GM12874 (cell line): ENCODE results near the gene CCDC178.
A peak's percentile ranks its signal among the peaks of the same experiment; 100 is the strongest.

Experiments used
- TF ChIP-seq, protein P1 (sequence below): IDR thresholded peaks from 2 replicates; pipeline ENCODE4 v1.5.1; 2011; ENCODE audit warnings: low read depth, mild to moderate bottlenecking, control low read depth, low read length, moderate library complexity; ENCODE audit not compliant: insufficient read depth

CCDC178 gene

DNA sequence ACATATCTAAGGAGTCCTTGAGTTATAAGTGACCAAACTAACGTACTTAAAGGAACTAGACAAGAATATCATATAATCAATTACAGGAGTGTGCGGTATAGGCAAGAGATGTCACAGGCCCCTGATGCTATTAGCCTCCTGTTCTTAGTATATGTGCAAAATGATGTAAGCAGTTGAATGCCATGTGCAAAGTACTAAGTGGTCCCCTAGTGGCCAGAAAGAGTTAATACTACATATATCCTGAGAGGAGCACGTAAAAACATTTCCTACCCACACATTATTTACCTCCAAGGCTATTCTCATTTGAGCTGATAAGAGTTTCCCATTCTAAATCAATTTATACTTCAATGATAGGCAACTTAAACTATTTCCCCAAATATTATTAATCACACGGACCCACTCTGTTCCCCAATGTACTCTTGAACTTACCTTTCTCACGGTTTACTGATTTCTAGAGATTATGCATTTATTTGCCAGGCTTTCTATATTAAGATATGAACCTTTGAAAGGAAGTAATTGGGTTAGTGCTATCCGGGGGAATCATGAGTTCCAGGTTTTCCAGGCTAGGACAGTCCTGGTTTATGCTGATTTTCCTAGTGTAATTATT is 509.7 kb downstream of the CCDC178 start:
- TF ChIP-seq, protein P1, sequence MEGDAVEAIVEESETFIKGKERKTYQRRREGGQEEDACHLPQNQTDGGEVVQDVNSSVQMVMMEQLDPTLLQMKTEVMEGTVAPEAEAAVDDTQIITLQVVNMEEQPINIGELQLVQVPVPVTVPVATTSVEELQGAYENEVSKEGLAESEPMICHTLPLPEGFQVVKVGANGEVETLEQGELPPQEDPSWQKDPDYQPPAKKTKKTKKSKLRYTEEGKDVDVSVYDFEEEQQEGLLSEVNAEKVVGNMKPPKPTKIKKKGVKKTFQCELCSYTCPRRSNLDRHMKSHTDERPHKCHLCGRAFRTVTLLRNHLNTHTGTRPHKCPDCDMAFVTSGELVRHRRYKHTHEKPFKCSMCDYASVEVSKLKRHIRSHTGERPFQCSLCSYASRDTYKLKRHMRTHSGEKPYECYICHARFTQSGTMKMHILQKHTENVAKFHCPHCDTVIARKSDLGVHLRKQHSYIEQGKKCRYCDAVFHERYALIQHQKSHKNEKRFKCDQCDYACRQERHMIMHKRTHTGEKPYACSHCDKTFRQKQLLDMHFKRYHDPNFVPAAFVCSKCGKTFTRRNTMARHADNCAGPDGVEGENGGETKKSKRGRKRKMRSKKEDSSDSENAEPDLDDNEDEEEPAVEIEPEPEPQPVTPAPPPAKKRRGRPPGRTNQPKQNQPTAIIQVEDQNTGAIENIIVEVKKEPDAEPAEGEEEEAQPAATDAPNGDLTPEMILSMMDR, result peak; percentile 55; the same call in 1 of the 2 replicates

DNA sequence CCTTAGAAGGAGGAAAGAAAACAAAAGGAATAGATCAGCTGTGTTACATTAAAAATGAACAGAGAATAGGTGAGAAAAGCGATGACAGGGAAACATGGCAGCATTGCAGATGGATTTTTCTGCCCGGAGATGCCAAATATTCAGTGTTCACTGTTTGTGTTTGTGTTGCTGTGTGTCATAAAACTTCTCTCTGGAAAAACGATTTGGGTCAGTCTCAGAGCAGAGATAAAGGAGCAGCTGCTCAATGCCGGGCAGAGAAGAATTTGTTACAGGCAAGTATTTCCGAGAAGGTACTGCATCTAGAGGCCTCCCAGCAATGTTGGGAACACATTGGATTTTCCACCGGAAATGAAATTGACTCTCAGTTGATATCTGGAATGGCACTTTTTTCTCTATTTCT is 511.3 kb downstream of the CCDC178 start:
- TF ChIP-seq, protein P1, result no peak

DNA sequence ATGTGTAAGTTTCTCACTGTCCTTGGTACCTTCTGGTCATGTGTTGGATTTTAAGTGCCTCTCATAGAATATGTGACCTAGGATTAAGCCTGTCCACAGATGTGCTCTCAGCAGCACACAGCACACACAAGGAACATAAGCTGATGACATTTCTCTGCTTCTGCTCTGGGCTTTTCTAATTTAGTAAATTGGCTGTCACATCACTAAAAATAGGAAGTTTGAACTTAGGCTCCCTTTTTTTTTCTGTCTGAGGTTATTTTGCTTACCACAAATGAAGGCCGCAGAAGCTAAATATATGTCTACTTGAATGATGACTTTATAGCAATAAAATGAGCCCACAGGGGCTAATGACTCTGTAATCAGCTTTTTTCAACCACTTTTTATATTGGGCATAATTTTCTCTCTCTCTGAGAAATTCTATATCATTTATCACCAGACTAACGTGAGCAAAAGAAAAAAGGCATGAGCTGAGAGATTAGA is 517.5 kb downstream of the CCDC178 start:
- TF ChIP-seq, protein P1, result no peak

DNA sequence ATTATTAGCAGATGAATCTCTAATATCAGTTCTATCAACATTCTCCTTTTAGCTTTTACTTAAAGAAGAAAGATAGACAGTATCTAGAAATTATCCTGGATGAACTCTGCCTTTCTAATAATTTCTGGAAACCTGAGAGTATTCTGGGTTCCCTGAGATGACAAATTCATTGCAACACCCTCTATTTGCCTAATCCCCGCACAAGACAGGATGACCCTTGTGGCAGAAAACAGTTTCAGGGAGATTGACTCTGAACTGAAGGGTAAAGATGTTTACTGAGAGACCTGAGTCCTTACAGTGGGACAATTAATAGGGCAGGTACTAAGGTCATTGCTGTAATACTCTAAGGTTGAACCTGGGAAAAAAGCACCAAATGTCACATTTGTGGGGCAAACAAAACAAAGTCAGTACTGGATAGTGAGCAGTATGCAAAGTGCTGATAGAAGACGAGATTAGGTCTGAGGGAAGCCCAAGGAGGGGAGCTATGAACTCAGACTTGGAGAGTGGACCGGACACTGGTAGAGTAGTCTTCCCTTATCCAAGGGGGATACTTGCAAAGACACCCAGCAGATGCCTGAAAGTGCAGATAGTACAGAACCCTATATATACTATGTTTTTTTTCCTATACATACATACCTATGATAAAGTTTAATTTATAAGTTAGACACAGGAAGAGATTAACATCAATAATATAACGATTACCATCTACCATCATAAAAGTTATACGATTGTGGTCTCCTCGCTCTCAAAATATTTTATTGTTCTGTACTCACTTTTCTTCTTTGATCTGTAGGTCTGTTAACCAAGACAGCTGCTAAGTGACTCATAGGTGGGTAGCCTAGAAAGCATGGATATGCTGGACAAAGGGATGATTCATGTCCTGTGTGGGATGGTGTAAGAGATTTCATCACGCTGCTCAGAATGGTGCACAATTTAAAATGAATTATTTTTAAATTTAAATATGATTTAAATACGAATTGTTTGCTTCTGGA is 519.4 kb downstream of the CCDC178 start:
- TF ChIP-seq, protein P1, result no peak

DNA sequence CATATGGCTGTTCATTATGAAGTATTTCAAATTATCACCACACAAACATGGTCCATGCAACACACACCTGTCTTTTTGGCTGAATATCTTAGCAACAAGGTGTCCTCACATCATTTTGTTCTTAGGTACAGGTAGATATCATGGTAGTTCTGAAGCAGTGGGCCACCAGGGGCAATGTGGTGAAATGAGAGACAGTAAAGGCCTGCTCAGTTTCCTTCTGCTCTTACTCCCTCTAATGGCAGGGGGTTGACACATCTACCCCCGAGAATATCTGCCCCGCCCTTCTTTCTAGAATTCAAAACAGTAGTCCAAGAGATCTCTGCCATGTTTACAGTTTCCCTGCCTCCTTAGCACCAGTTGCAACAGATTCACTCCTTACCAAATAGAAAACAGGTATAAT is 520.7 kb downstream of the CCDC178 start:
- TF ChIP-seq, protein P1, result peak; percentile 65

DNA sequence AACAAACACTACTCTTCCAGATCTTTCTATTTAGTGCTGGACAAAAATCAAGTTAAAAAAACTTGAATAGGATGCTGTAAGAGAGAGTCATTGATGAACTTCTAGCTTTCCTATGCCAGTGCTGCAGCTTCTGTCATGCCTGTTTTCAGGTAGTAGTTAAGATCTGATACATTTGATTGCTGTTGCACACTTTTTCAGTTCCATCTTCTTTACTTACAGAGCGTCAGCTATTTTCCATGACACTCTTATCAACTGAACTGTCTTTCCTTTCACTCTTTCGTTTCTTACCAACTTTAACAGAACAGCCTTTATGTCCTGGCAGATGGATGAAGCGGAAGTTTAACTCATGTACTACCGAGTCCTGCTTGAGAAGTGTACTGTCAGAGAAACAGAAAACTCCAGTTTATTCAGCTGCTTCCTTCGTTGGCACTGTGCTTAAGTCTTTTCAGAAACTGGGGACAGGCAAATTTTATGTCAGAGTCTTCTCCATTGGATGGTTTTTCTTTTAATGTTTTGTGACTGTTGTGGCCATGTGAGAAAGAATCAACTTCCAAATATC is 521.8 kb downstream of the CCDC178 start:
- TF ChIP-seq, protein P1, result no peak

DNA sequence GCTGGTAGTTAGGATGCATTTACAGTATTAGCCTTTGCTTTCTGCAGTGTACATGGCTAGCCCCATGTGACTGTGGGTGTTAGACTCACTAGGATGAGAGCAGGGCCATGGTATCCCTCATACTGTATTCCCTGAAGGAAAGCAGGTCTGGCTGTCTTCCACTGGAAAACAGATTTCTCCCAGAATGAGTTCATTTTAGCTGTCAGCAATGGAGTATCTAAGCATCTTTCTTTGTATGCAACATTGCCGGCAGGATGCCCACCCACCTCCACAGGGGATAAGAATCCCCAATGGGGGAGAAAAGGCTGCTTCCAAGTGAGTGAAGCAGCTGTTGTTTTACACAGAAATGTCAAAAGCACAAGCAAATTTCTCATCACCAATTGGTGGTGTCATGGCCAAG is 525.0 kb downstream of the CCDC178 start:
- TF ChIP-seq, protein P1, result no peak
